Neuronal stem cell (in vitro differentiated cells): ENCODE data around the gene ZFAND3.
A peak's percentile ranks its signal among the peaks of the same experiment; 100 is the strongest.

Experiments used
- DNase-seq: peaks from one replicate; pipeline ENCODE4 v3.0.0-alpha.2; 2013; ENCODE audit warnings: low spot score
- H2AFZ ChIP-seq: one replicate; pipeline ENCODE4 v1.6.1; 2013; ENCODE audit warnings: mild to moderate bottlenecking, low read length, inconsistent platforms
- H2AK5ac ChIP-seq: 2 replicates; pipeline ENCODE4 v1.6.1; 2013; ENCODE audit warnings: low read depth, mild to moderate bottlenecking, inconsistent platforms, low read length, moderate library complexity, mixed read lengths
- H2BK120ac ChIP-seq: 2 replicates; pipeline ENCODE4 v1.6.1; 2013; ENCODE audit warnings: low read depth, mild to moderate bottlenecking, inconsistent platforms, low read length, moderate library complexity, mixed read lengths
- H2BK12ac ChIP-seq: one replicate; pipeline ENCODE4 v1.6.1; 2013; ENCODE audit warnings: low read length, inconsistent platforms
- H2BK15ac ChIP-seq: 2 replicates; pipeline ENCODE4 v1.6.1; 2013; ENCODE audit warnings: mild to moderate bottlenecking, low read length, inconsistent platforms, mixed read lengths
- H2BK5ac ChIP-seq: one replicate; pipeline ENCODE4 v1.6.1; 2013; ENCODE audit warnings: inconsistent platforms, mild to moderate bottlenecking, low read length, moderate library complexity
- H3K14ac ChIP-seq: one replicate; pipeline ENCODE4 v1.6.1; 2013; ENCODE audit warnings: low read length, inconsistent platforms
- H3K18ac ChIP-seq: 2 replicates; pipeline ENCODE4 v1.6.1; 2013; ENCODE audit warnings: low read length, inconsistent platforms
- H3K23ac ChIP-seq: 2 replicates; pipeline ENCODE4 v1.6.1; 2013; ENCODE audit warnings: low read depth, mild to moderate bottlenecking, mixed read lengths, low read length, inconsistent platforms; ENCODE audit not compliant: poor library complexity
- H3K27ac ChIP-seq: replicated peaks from 3 replicates; pipeline ENCODE4 v1.5.1; 2013; ENCODE audit warnings: low read length, inconsistent platforms
- H3K27me3 ChIP-seq, 3 experiments: 2 replicates each; pipeline ENCODE4 v1.6.1; 2013; ENCODE audit warnings: low read length in 3 of 3, mild to moderate bottlenecking in 2 of 3, inconsistent platforms in 1 of 3, low read depth in 1 of 3, mixed read lengths in 1 of 3, moderate library complexity in 1 of 3; ENCODE audit not compliant: control insufficient read depth in 3 of 3, insufficient read depth in 3 of 3
- H3K36me3 ChIP-seq, 2 donors: replicated peaks in 1 of 2; 2 replicates each; pipeline ENCODE4 v1.6.1; 2013; ENCODE audit warnings: low read length in 2 of 2; ENCODE audit not compliant: control insufficient read depth in 2 of 2, insufficient read depth in 2 of 2
- H3K4ac ChIP-seq: 2 replicates; pipeline ENCODE4 v1.6.1; 2013; ENCODE audit warnings: inconsistent platforms, mild to moderate bottlenecking, low read length, moderate library complexity
- H3K4me1 ChIP-seq, 2 donors: 1 replicate in 1 of 2; 2 replicates in 1 of 2; pipeline ENCODE4 v1.6.1; 2013; ENCODE audit warnings: low read length in 2 of 2, low read depth in 1 of 2; ENCODE audit not compliant: control insufficient read depth in 2 of 2, insufficient read depth in 1 of 2
- H3K4me2 ChIP-seq: one replicate; pipeline ENCODE4 v1.6.1; 2013; ENCODE audit warnings: mild to moderate bottlenecking, low read length, inconsistent platforms; ENCODE audit not compliant: insufficient read depth, poor library complexity, severe bottlenecking
- H3K4me3 ChIP-seq, 2 donors: 2 replicates each; pipeline ENCODE4 v1.5.1; 2013; ENCODE audit warnings: low read length in 2 of 2, mild to moderate bottlenecking in 2 of 2, inconsistent platforms in 1 of 2, moderate library complexity in 1 of 2
- H3K79me1 ChIP-seq: one replicate; pipeline ENCODE4 v1.6.1; 2013; ENCODE audit warnings: low read depth, mild to moderate bottlenecking, inconsistent platforms, low read length, moderate library complexity
- H3K9ac ChIP-seq: one replicate; pipeline ENCODE4 v1.6.1; 2013; ENCODE audit warnings: mild to moderate bottlenecking, low read depth, low read length, inconsistent platforms; ENCODE audit not compliant: poor library complexity
- H3K9me3 ChIP-seq, 2 donors: replicated peaks in 1 of 2; 2 replicates each; pipeline versions ENCODE3 to v1.6.1; 2013; ENCODE audit warnings: low read length in 2 of 2, mild to moderate bottlenecking in 2 of 2, inconsistent platforms in 1 of 2, low read depth in 1 of 2, mixed read lengths in 1 of 2, moderate library complexity in 1 of 2; ENCODE audit not compliant: control insufficient read depth in 2 of 2, insufficient read depth in 1 of 2
- H4K8ac ChIP-seq: one replicate; pipeline ENCODE4 v1.6.1; 2013; ENCODE audit warnings: low read depth, mild to moderate bottlenecking, inconsistent platforms, low read length, moderate library complexity
- H4K91ac ChIP-seq: one replicate; pipeline ENCODE4 v1.6.1; 2013; ENCODE audit warnings: low read length, low read depth, mild to moderate bottlenecking, inconsistent platforms; ENCODE audit not compliant: poor library complexity
- WGBS, 2 donors: extraction: QIAGEN DNeasy Blood & Tissue Kit; methylation state at CpG; one replicate each; pipeline ENCODE4 v1.1.7; 2013; ENCODE audit warnings: missing lambda C conversion rate in 2 of 2, mixed read lengths in 1 of 2; ENCODE audit not compliant: insufficient read length in 2 of 2, insufficient replicate concordance in 1 of 2; ENCODE audit errors: extremely low coverage in 2 of 2; 5-methylcytosine and 5-hydroxymethylcytosine counted together

The ZFAND3 gene

DNA sequence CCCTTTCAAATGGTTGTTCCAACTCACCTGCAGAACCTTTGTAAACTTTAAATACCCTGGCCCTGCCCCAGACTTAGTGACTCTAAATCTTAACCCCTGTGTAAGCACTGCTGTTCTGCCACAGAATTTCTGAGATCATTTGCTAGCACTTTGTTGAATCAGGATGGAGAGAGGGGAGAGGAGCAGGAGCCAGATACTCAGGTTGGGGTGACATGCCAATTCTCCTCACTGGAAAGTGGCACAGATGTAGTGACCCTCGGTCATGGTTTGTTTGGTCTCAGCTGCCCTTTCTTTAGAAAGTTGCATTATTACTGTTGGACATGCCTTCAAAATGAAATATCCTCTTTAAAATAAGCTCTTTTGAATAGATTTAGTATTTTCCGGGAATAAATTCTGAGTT lies 168.0 kb downstream of the ZFAND3 start:
- Histone ChIP-seq H2AFZ (no peak overlapping the region), H3K18ac (no peak overlapping the region), H3K36me3 (no peaks in the 10 kb centered on the region), H3K79me1 (no peaks in the 10 kb centered on the region), H3K27ac (no peak overlapping the region), H3K4ac (no peak overlapping the region), H3K14ac (no peak overlapping the region), H2BK5ac (no peak overlapping the region), H4K8ac (no peak overlapping the region), H4K91ac (no peak overlapping the region), H3K9ac (no peak overlapping the region), H2AK5ac (no peak overlapping the region), H3K27me3 (no peaks in the 10 kb centered on the region), H2BK12ac (no peak overlapping the region), H3K9me3 (no peaks in the 10 kb centered on the region), H3K23ac (no peak overlapping the region), H3K4me2 (no peak overlapping the region), H2BK120ac (no peak overlapping the region), H3K4me3 (no peak overlapping the region), H3K4me1 (peaks cover 7 to 15% of the 10 kb centered on the region in 2 donors), H2BK15ac (no peak overlapping the region)
- no CpG with 5 or more reads among the region's 2 CpGs for WGBS, 2 donors
- no peak for DNase-seq

- H3K4me3 ChIP-seq = no peak overlapping the region
- H2AFZ ChIP-seq = no peak overlapping the region
- WGBS, 2 donors = no CpG with 5 or more reads among the region's 2 CpGs
- no peak overlapping the region for H2BK12ac ChIP-seq
- peaks cover 7 to 15% of the 10 kb centered on the region in 2 donors for H3K4me1 ChIP-seq
- H2AK5ac ChIP-seq = no peak overlapping the region
- H3K4me2 ChIP-seq = no peak overlapping the region
- no peak overlapping the region for H4K91ac ChIP-seq
- H3K9me3 ChIP-seq = no peaks in the 10 kb centered on the region
- H3K79me1 ChIP-seq = no peaks in the 10 kb centered on the region
- no peak overlapping the region for H3K9ac ChIP-seq
- H3K27me3 ChIP-seq = no peaks in the 10 kb centered on the region
- no peak for DNase-seq
- H2BK15ac ChIP-seq = no peak overlapping the region
- no peak overlapping the region for H2BK120ac ChIP-seq
- no peaks in the 10 kb centered on the region for H3K36me3 ChIP-seq
- no peak overlapping the region for H3K27ac ChIP-seq
- no peak overlapping the region for H3K4ac ChIP-seq
- no peak overlapping the region for H4K8ac ChIP-seq
- H3K23ac ChIP-seq = no peak overlapping the region
- H3K14ac ChIP-seq = no peak overlapping the region
- H2BK5ac ChIP-seq = no peak overlapping the region
- no peak overlapping the region for H3K18ac ChIP-seq
Observed at GRCh38 chr6:37988127-37988526, 168.6 kb downstream of the ZFAND3 start.

GRCh38 chr6:37988696-37989095 lies 169.2 kb downstream of the ZFAND3 start:
- Histone ChIP-seq H3K18ac (no peak overlapping the region), H3K27ac (no peak overlapping the region), H3K36me3 (no peaks in the 10 kb centered on the region), H3K27me3 (no peaks in the 10 kb centered on the region), H2BK15ac (no peak overlapping the region), H3K14ac (no peak overlapping the region), H4K8ac (no peak overlapping the region), H4K91ac (no peak overlapping the region), H3K4ac (no peak overlapping the region), H2AFZ (no peak overlapping the region), H3K4me2 (no peak overlapping the region), H3K23ac (no peak overlapping the region), H2BK12ac (no peak overlapping the region), H3K4me3 (no peak overlapping the region), H3K9ac (no peak overlapping the region), H3K9me3 (no peaks in the 10 kb centered on the region), H2AK5ac (no peak overlapping the region), H2BK120ac (no peak overlapping the region), H3K4me1 (peaks cover 7 to 18% of the 10 kb centered on the region in 2 donors), H2BK5ac (no peak overlapping the region), H3K79me1 (peaks cover 2% of the 10 kb centered on the region)
- DNase-seq = no peak
- no CpG with 5 or more reads among the region's 3 CpGs for WGBS, 2 donors

- no peaks in the 10 kb centered on the region for H3K27me3 ChIP-seq
- H4K91ac ChIP-seq = no peak overlapping the region
- no peak overlapping the region for H4K8ac ChIP-seq
- peak; percentile 26 for DNase-seq
- no peak overlapping the region for H2AFZ ChIP-seq
- H2BK5ac ChIP-seq = no peak overlapping the region
- H3K79me1 ChIP-seq = peaks cover 2% of the 10 kb centered on the region
- no peak overlapping the region for H3K18ac ChIP-seq
- WGBS, 2 donors = no CpG with 5 or more reads among the region's 6 CpGs
- H3K4me2 ChIP-seq = no peak overlapping the region
- no peak overlapping the region for H3K23ac ChIP-seq
- peaks cover 12 to 29% of the 10 kb centered on the region in 2 donors for H3K4me1 ChIP-seq
- no peak overlapping the region for H2BK15ac ChIP-seq
- no peak overlapping the region for H2BK12ac ChIP-seq
- no peak overlapping the region for H3K9ac ChIP-seq
- no peaks in the 10 kb centered on the region for H3K36me3 ChIP-seq
- no peak overlapping the region for H3K4me3 ChIP-seq
- H3K27ac ChIP-seq = no peak overlapping the region
- no peak overlapping the region for H2BK120ac ChIP-seq
- no peaks in the 10 kb centered on the region for H3K9me3 ChIP-seq
- no peak overlapping the region for H3K14ac ChIP-seq
- H3K4ac ChIP-seq = no peak overlapping the region
- H2AK5ac ChIP-seq = no peak overlapping the region
Observed at GRCh38 chr6:37990762-37991525, 171.4 kb downstream of the ZFAND3 start.
